Endothelial cell of umbilical vein (primary cell): ENCODE data around the gene R3HDM2. TPM values are rescaled to one million over a fixed set of nuclear protein-coding genes. Genes with fewer than 3 reads are reported as not detected.

ENCODE experiments used
- BruUV-seq: library from RNA; stranded (reverse); fragments of 400-500 nt; replicated peaks from 2 replicates; lab custom pipeline; 2021; lab: Mats Ljungman, UMichigan
- CTCF ChIA-PET: fragments of 300-600, 350-600 bp; sonication (Branson Sonifier 250); formaldehyde crosslinking; loops from one replicate; lab custom pipeline; 2021; ENCODE audit warnings: antibody characterized with exemption, inconsistent platforms; lab: Charles Lee
- POLR2A ChIA-PET: fragments of 300-600, 350-600 bp; sonication (Branson Sonifier 250); formaldehyde crosslinking; loops from one replicate; lab custom pipeline; 2021; ENCODE audit warnings: antibody characterized with exemption, inconsistent platforms; lab: Charles Lee
- DNase-seq: peaks from one replicate; pipeline ENCODE4 v3.0.0-alpha.2; 2011; ENCODE audit warnings: low read depth, low spot score
- FAIRE-seq: peaks from 2 replicates; lab custom pipeline; 2011; peaks lifted over from hg19 to GRCh38; lab: Jason Lieb, UNC
- H2AFZ ChIP-seq: 2 replicates; pipeline ENCODE4 v1.6.0; 2012; ENCODE audit warnings: low read depth, low read length, control low read depth, inconsistent platforms
- H3K27ac ChIP-seq: 2 replicates; pipeline ENCODE4 v1.5.1; 2011; ENCODE audit warnings: low read depth, mild to moderate bottlenecking, control low read depth, low read length, moderate library complexity; ENCODE audit not compliant: insufficient read depth
- H3K27me3 ChIP-seq, 2 experiments: 2 replicates each; pipeline versions ENCODE4 v1.6.0 to v1.6.1; 2011; ENCODE audit warnings: low read length in 2 of 2, mixed read lengths in 1 of 2; ENCODE audit not compliant: control insufficient read depth in 2 of 2, insufficient read depth in 2 of 2
- H3K36me3 ChIP-seq, 2 experiments: 2 replicates in 1 of 2; 3 replicates in 1 of 2; pipeline ENCODE4 v1.5.1; 2011; ENCODE audit warnings: low read length in 2 of 2, mild to moderate bottlenecking in 1 of 2, moderate library complexity in 1 of 2; ENCODE audit not compliant: control insufficient read depth in 2 of 2, insufficient read depth in 2 of 2; ENCODE audit errors: extremely low read depth in 1 of 2
- H3K4me1 ChIP-seq: 3 replicates; pipeline ENCODE4 v1.5.1; 2011; ENCODE audit warnings: mild to moderate bottlenecking, low read length; ENCODE audit not compliant: control insufficient read depth, insufficient read depth; ENCODE audit errors: extremely low read depth
- H3K4me2 ChIP-seq: 2 replicates; pipeline ENCODE4 v1.6.1; 2011; ENCODE audit warnings: low read length, control low read depth, mixed read lengths; ENCODE audit not compliant: insufficient read depth
- H3K4me3 ChIP-seq, 3 experiments: fragments of 200-600 bp in 1 of 3; sonication (generic), shearing (Covaris generic) in 1 of 3; replicated peaks in 1 of 3; 2 replicates each; pipeline ENCODE4 v1.5.1; 2011 to 2016; ENCODE audit warnings: control low read depth in 3 of 3, low read length in 3 of 3, mild to moderate bottlenecking in 2 of 3, inconsistent platforms in 1 of 3, low read depth in 1 of 3, moderate library complexity in 1 of 3; ENCODE audit not compliant: insufficient read depth in 1 of 3
- H3K79me2 ChIP-seq: 2 replicates; pipeline ENCODE4 v1.6.0; 2012; ENCODE audit warnings: low read length, inconsistent platforms; ENCODE audit not compliant: control insufficient read depth, insufficient read depth
- H3K9ac ChIP-seq: replicated peaks from 2 replicates; pipeline ENCODE3; 2011; ENCODE audit warnings: low read length, control low read depth; ENCODE audit not compliant: insufficient read depth; ENCODE audit errors: extremely low read depth
- H3K9me1 ChIP-seq: replicated peaks from 3 replicates; pipeline ENCODE4 v1.6.0; 2011; ENCODE audit warnings: mild to moderate bottlenecking, low read length; ENCODE audit not compliant: control insufficient read depth, insufficient read depth; ENCODE audit errors: extremely low read depth
- H3K9me3 ChIP-seq: replicated peaks from 2 replicates; pipeline ENCODE4 v1.5.1; 2012; ENCODE audit warnings: low read length, inconsistent platforms; ENCODE audit not compliant: control insufficient read depth, insufficient read depth
- H4K20me1 ChIP-seq: replicated peaks from 2 replicates; pipeline ENCODE3; 2011; ENCODE audit warnings: mild to moderate bottlenecking, low read length; ENCODE audit not compliant: control insufficient read depth, insufficient read depth; ENCODE audit errors: extremely low read depth
- EZH2 ChIP-seq: IDR thresholded peaks from 2 replicates; pipeline ENCODE4 v1.6.1; 2012; ENCODE audit warnings: borderline replicate concordance, low read depth, mild to moderate bottlenecking, moderate library complexity, low read length, inconsistent platforms; ENCODE audit not compliant: severe bottlenecking
- MAX ChIP-seq: IDR thresholded peaks from 2 replicates; pipeline ENCODE4 v1.6.1; 2011; ENCODE audit not compliant: insufficient read depth, insufficient read length
- dilution Hi-C: fragments of 300-500 bp; cut with MboI; formaldehyde crosslinking; loops from one replicate; pipeline ENCODE4 v1.15.0; 2019; ENCODE audit warnings: low sequenced_read_pairs; ENCODE audit not compliant: extremely low pct_ligation_motif_present
- intact Hi-C: fragments of 100-400 bp; cut with micrococcal nuclease; formaldehyde crosslinking; loops from one replicate; pipeline ENCODE4 v1.10.0; 2022
- polyA plus RNA-seq, 4 experiments: library from polyadenylated mRNA; depleted of rRNA in 3 of 4; stranded (reverse) in 3 of 4; unstranded in 1 of 4; fragments of >200 nt; gene quantifications; 2 replicates each; pipeline versions ENCODE4 v1.2.1 to v1.2.3, GENCODE V29; 2011 to 2012; ENCODE audit warnings: missing spikeins in 1 of 4
- total RNA-seq: library from RNA; stranded (reverse); gene quantifications from 2 replicates; pipeline ENCODE4 v1.2.3, GENCODE V29; 2021

The R3HDM2 gene
- total and polyA plus RNA-seq, 2 donors (not counting 3 experiments of a cell fraction or from before 2014, with no cell fraction given) = 26.1 to 31.3 TPM

- DNase-seq (no peak), FAIRE-seq (peak; percentile 59)
- H3K9me1 ChIP-seq = no peaks in the 10 kb centered on the region
- H3K4me2 ChIP-seq = peak overlapping the region; percentile 2
- peaks cover 12% of the 10 kb centered on the region for H3K4me1 ChIP-seq
- no peaks in the 10 kb centered on the region for H3K79me2 ChIP-seq
- H3K9ac ChIP-seq = no peak overlapping the region
- CTCF ChIA-PET = interaction anchor here (0.6 to 2.8 kb wide), 7 partner anchors 8 to 108 kb away, joined by 3 to 18 read pairs (median 3); partner anchors contain the start of genes GLI1 and MARS1
- TF ChIP-seq EZH2 (peak; percentile 95), MAX (no peak)
- dilution Hi-C loops = no loop called here
- H3K9me3 ChIP-seq = no peaks in the 10 kb centered on the region
- no peaks in the 10 kb centered on the region for H3K36me3 ChIP-seq
- H3K27me3 ChIP-seq = peaks cover 47 to 62% of the 10 kb centered on the region in 2 experiments
- peak overlapping the region in 1 of 3 experiments; percentile 3 for H3K4me3 ChIP-seq
- H2AFZ ChIP-seq = peak overlapping the region; percentile 47
- intact Hi-C loops = no loop called here
- H4K20me1 ChIP-seq = no peaks in the 10 kb centered on the region
- POLR2A ChIA-PET = no interaction called here
- no TSS peak for BruUV-seq
- H3K27ac ChIP-seq = no peak overlapping the region
These were observed 44.7 kb upstream of the R3HDM2 start for GRCh38 chr12:57475271-57476161.

- no peak for FAIRE-seq
- H3K4me2 ChIP-seq = no peak overlapping the region
These were observed 44.0 kb upstream of the R3HDM2 start for GRCh38 chr12:57474862-57475261.

More at GRCh38 chr12:57474862-57475261, 44.0 kb upstream of the R3HDM2 start:
- dilution Hi-C loops = no loop called here
- no peak for DNase-seq
- ChIA-PET CTCF (interaction anchor here (0.6 to 2.8 kb wide), 6 partner anchors 9 to 109 kb away, joined by 3 to 18 read pairs (median 4); partner anchors contain the start of genes GLI1 and MARS1), POLR2A (no interaction called here)
- no peak for TF ChIP-seq EZH2
- peaks cover 12% of the 10 kb centered on the region for H3K4me1 ChIP-seq
- H3K9me1 ChIP-seq = no peaks in the 10 kb centered on the region
- no peaks in the 10 kb centered on the region for H4K20me1 ChIP-seq
- intact Hi-C loops = no loop called here
- no peak overlapping the region for H3K27ac ChIP-seq
- H3K27me3 ChIP-seq = peaks cover 48 to 66% of the 10 kb centered on the region in 2 experiments
- H3K36me3 ChIP-seq = no peaks in the 10 kb centered on the region
- no TSS peak for BruUV-seq
- no peaks in the 10 kb centered on the region for H3K9me3 ChIP-seq
- no peak overlapping the region for H2AFZ ChIP-seq
- no peak overlapping the region for H3K4me3 ChIP-seq
- H3K9ac ChIP-seq = no peak overlapping the region
- no peaks in the 10 kb centered on the region for H3K79me2 ChIP-seq
